ENCODE data around the gene OCA2.

The OCA2 gene

GRCh38 chr15:28103831-28104230 lies 4.7 kb upstream of the OCA2 start:
- no peak for DNase-seq (ENCODE audit: low read depth)
- no peak for TF ChIP-seq CTCF (IDR thresholded peaks at IDR 0.05; ENCODE audit: low read length, missing control alignments)
- no peak overlapping the region for H3K4me3 ChIP-seq (replicated peaks; ENCODE audit: low read depth, low read length)

DNA sequence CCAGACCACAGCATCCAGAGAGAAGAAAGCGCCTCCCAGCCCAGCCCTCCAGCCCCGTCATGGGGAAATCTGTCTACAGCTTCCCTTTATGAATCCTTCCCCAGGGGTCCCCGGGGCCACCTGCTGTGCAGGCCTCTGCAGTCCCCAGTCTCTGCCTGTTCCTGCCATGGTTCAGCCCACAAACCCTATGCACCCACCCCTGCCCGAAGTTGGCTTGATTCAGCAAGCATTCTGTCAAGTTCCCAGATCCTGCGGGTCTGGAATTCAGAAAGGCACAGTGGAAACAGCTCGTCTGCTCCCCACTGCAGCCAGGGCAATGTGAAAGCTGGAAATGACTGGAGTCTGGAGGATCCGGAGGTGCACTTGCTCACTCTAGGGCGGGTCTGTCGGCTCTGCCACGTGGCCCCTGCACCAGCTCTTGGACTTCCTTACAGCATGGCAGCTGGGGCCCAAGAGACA lies 2.9 kb upstream of the OCA2 start:
- TF ChIP-seq CTCF (IDR thresholded peaks at IDR 0.05; ENCODE audit: low read length, missing control alignments): no peak
- DNase-seq (ENCODE audit: low read depth): no peak
- H3K4me3 ChIP-seq (replicated peaks; ENCODE audit: low read depth, low read length): no peak overlapping the region

DNA sequence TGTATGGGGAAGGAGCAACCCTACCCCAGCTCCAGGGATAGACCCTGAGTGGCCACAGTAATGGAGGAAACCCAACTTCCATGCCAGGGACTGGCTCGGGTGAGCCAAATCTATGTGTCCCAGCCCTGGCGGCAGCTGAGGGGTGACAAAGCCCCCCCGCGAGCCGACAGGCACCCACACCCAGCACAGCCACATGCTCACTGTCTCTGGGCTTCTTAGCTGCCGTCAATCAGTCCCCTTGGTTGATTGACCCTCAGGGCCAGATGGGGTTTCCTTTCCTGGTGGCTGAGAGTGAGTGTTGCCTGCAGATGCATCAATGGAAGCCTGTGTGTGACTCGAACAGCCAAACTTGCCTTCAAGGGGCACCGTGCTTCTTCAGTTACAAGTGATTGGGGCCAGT lies 2.1 kb upstream of the OCA2 start:
- TF ChIP-seq CTCF (IDR thresholded peaks at IDR 0.05; ENCODE audit: low read length, missing control alignments): no peak
- H3K4me3 ChIP-seq (replicated peaks; ENCODE audit: low read depth, low read length): no peak overlapping the region
- no peak for DNase-seq (ENCODE audit: low read depth)

GRCh38 chr15:28100516-28101195 lies 1.5 kb upstream of the OCA2 start:
- TF ChIP-seq CTCF (IDR thresholded peaks at IDR 0.05; ENCODE audit: low read length, missing control alignments): no peak
- DNase-seq (ENCODE audit: low read depth): no peak
- H3K4me3 ChIP-seq (replicated peaks; ENCODE audit: low read depth, low read length): no peak overlapping the region

DNA sequence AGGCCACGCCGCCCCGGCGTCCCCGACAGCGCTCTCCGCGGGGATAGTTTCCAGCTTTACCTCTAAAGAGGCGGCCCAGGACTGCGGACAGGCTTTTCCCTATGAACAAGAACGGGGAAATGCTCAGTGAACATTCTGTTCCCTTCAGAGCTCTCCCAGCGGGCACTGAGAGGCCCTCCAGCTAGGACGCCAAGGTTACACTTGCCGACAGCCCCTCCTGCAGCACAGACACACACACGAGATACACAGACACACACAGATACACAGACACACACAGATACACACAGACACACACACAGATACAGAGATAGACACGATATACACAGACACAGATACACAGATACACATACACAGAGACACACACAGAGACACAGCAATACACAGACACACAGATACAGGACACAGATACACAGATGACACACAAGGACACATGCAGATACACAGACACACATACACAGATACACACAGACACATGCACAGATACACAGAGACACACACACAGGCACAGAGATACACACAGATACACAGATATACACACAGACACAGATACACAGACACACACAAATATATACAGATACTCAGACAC lies 533 bp upstream of the OCA2 start:
- no peak for DNase-seq (ENCODE audit: low read depth)
- no peak for TF ChIP-seq CTCF (IDR thresholded peaks at IDR 0.05; ENCODE audit: low read length, missing control alignments)
- peak overlapping the region; percentile 22 for H3K4me3 ChIP-seq (replicated peaks; ENCODE audit: low read depth, low read length)

DNA sequence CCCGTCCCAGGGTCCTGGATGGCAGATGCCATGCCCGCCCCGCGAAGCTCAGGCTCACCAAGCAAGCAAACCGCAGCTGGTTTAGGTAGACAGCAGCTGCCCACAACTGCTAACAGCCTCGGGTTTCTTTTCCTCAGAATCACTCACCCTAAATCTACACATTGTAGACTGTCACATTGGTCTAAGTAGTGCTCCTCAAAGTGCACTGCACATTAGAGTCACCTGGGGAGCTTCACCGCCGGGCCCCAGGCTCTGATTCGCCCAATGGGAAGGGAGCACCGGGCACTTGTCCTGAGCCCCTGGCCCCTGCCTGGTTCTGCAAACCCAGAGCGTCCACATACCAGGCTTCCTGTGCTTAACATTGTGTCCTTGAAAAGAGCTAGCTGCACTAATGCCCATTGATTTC lies 752 bp downstream of the OCA2 start:
- no peak overlapping the region for H3K4me3 ChIP-seq (replicated peaks; ENCODE audit: low read depth, low read length)
- DNase-seq (ENCODE audit: low read depth): no peak
- no peak for TF ChIP-seq CTCF (IDR thresholded peaks at IDR 0.05; ENCODE audit: low read length, missing control alignments)

Measured in fibroblast of pulmonary artery (primary cell).